ENCODE measurements around the gene HIBADH.

GRCh38 chr7:27581906-27582305 lies 80.8 kb downstream of the HIBADH start:
- TF ChIP-seq CTCF (IDR thresholded peaks at IDR 0.05): no peak
- TF ChIP-seq POLR2AphosphoS5 (IDR thresholded peaks at IDR 0.05): no peak
- TF ChIP-seq POLR2A (IDR thresholded peaks at IDR 0.05): no peak
- TF ChIP-seq EP300 (IDR thresholded peaks at IDR 0.05; ENCODE audit: low read depth): no peak
